Osteocyte (in vitro differentiated cells): Measurements from ENCODE around the gene RTN4IP1. TPM values are rescaled to one million over a fixed set of nuclear protein-coding genes. Genes with fewer than 3 reads are reported as not detected.
"Not testable (repeated sequence)": the region's sequence is repeated elsewhere in the genome, so short reads cannot be mapped to it uniquely, and the experiment has no call there.

Experiments
- DNase-seq: peaks from one replicate; pipeline ENCODE4 v3.0.0; 2021; ENCODE audit warnings: mixed read lengths; ENCODE audit not compliant: unreplicated experiment; ENCODE audit errors: extremely low spot score
- H3K27ac Mint-ChIP-seq: one replicate; pipeline ENCODE4 v1.8.0; 2021; ENCODE audit warnings: mild to moderate bottlenecking, mixed read lengths; ENCODE audit not compliant: unreplicated experiment
- H3K27me3 Mint-ChIP-seq: one replicate; pipeline ENCODE4 v1.8.0; 2021; ENCODE audit warnings: mixed read lengths; ENCODE audit not compliant: unreplicated experiment
- H3K36me3 Mint-ChIP-seq: one replicate; pipeline ENCODE4 v1.8.0; 2021; ENCODE audit warnings: mixed read lengths; ENCODE audit not compliant: unreplicated experiment
- H3K4me1 Mint-ChIP-seq: one replicate; pipeline ENCODE4 v1.8.0; 2021; ENCODE audit warnings: mixed read lengths; ENCODE audit not compliant: unreplicated experiment
- H3K4me3 Mint-ChIP-seq: one replicate; pipeline ENCODE4 v1.8.0; 2021; ENCODE audit warnings: mild to moderate bottlenecking, moderate library complexity, mixed read lengths; ENCODE audit not compliant: unreplicated experiment
- H3K9me3 Mint-ChIP-seq: one replicate; pipeline ENCODE4 v1.8.0; 2021; ENCODE audit warnings: mixed read lengths; ENCODE audit not compliant: unreplicated experiment
- total RNA-seq: library from RNA; stranded (reverse); gene quantifications from 2 replicates; pipeline ENCODE4 v1.2.1, GENCODE V29; 2021
- TF ChIP-seq, protein P1 (sequence below): fragments of 200-600 bp; sonication (generic); IDR thresholded peaks from 2 replicates; pipeline ENCODE4 v1.5.0; 2021; ENCODE audit warnings: antibody characterized with exemption, mild to moderate bottlenecking, moderate library complexity

Gene RTN4IP1
- total RNA-seq, 1 donor from 2014 or later: 5.0 TPM

DNA sequence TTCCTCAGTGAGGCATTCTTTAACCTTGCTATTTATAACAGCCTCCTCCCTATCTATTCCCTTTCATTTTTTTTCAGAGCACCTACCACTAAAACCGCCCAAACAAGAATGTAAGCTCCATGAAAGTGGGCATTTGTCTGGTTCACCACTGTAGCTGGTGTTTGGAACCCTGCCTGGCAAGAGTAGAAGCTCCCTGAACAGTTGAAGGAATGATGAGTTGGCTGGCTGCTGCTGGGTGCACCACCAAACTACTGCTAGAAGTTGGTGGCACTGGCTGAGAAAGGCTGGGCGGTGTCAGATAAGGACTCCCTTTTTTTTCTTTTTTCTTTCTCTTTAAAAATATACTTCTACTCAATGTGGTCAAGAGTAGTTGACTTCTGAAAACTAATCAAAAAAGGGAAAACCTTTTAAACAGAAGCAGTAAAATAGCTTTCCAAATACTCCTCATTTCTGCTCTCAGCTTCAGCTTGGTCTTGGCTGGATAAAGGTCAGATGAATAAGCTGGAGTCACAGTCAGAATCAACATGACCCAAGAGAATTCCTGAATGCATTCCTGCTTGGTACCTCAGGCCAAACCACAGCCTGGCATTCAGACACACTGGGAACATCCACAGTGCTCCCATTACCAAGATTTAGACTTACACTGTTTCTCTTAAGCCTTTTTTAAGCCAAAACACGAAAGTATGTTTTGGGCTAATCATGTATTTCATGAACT, 38.0 kb downstream of the RTN4IP1 start:
- no peak for DNase-seq
- Mint-ChIP-seq H3K9me3 (no peaks in the 10 kb centered on the region), H3K27ac (peak overlapping the region; percentile 84), H3K36me3 (no peaks in the 10 kb centered on the region), H3K4me3 (no peak overlapping the region), H3K27me3 (no peaks in the 10 kb centered on the region), H3K4me1 (peaks cover 26% of the 10 kb centered on the region)
- TF ChIP-seq, protein P1, sequence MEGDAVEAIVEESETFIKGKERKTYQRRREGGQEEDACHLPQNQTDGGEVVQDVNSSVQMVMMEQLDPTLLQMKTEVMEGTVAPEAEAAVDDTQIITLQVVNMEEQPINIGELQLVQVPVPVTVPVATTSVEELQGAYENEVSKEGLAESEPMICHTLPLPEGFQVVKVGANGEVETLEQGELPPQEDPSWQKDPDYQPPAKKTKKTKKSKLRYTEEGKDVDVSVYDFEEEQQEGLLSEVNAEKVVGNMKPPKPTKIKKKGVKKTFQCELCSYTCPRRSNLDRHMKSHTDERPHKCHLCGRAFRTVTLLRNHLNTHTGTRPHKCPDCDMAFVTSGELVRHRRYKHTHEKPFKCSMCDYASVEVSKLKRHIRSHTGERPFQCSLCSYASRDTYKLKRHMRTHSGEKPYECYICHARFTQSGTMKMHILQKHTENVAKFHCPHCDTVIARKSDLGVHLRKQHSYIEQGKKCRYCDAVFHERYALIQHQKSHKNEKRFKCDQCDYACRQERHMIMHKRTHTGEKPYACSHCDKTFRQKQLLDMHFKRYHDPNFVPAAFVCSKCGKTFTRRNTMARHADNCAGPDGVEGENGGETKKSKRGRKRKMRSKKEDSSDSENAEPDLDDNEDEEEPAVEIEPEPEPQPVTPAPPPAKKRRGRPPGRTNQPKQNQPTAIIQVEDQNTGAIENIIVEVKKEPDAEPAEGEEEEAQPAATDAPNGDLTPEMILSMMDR: no peak

DNA sequence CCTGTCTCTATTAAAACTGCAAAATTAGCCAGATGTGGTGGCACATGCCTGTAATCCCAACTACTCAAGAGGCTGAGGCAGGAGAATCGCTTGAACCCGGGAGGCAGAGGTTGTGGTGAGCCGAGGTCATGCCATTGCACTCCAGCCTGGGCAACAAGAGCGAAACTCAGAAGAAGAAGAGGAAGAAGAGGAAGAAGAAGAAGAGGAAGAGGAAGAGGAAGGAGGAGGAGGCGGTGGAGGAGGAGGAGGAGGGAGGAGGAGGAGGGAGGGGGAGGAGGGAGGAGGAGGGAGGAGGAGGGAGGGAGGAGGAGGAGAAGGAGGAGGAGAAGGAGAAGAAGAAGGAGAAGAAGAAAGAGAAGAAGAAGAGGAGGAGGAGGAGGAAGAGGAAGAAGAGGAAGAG, 40.4 kb downstream of the RTN4IP1 start:
- not testable (repeated sequence) for DNase-seq, H3K4me3 Mint-ChIP-seq, H3K9me3 Mint-ChIP-seq, H3K36me3 Mint-ChIP-seq, H3K27ac Mint-ChIP-seq, H3K27me3 Mint-ChIP-seq
- H3K4me1 Mint-ChIP-seq: peaks cover 38% of the 10 kb centered on the region

DNA sequence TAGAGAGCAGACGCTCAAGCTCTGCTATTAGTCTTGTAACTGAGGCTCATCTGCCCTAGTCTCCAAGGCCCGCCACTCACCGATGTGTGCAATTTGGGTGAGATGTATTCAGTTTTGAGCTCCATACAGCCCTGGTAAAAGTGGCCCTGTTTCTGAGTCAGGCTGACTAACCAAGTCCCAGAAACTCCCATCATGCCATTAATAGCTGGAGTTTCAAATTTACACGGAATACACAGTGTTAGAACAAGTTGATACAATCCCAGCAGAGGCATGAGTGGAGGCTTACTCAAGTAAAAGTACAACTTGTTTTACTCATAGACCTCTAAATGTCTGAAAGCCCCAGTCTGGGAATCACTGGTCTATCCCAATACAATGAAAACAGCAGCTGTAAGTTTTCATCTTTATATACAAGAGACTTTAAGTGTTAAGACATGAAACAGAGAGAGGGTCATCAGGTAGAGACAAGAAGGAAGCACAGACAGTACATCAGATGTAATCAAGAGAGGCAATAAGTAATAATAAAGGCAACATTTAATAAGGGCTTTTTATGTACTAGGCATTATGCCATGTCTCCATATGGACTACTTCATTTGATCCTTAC, 42.4 kb downstream of the RTN4IP1 start:
- Mint-ChIP-seq H3K4me3 (no peak overlapping the region), H3K27me3 (no peaks in the 10 kb centered on the region), H3K4me1 (peaks cover 33% of the 10 kb centered on the region), H3K9me3 (no peaks in the 10 kb centered on the region), H3K27ac (no peak overlapping the region), H3K36me3 (peaks cover 10% of the 10 kb centered on the region)
- TF ChIP-seq, protein P1: no peak
- no peak for DNase-seq

DNA sequence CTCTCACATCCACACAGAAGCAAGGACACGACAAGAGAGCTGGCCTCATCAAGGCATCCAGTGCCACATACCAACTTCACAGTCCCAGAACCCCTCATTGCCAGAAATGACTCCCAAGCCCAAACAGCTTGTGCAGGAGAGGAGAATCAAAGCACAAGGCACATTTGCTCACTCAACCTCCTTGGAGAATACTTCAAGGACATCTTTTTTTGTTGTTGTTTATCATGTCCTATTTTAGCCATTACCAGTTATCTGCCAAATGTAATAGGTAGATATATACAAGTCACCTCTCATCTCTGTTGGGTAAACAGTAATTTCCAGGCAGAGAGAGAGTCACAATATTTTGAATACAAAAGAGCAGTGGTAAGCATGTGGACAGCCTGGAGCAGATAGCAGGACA, 47.8 kb downstream of the RTN4IP1 start:
- TF ChIP-seq, protein P1: no peak
- H3K4me3 Mint-ChIP-seq: no peak overlapping the region
- H3K4me1 Mint-ChIP-seq: peaks cover 14% of the 10 kb centered on the region
- no peak overlapping the region for H3K27ac Mint-ChIP-seq
- DNase-seq: no peak
- peaks cover 10% of the 10 kb centered on the region for H3K36me3 Mint-ChIP-seq
- H3K9me3 Mint-ChIP-seq: no peaks in the 10 kb centered on the region
- no peaks in the 10 kb centered on the region for H3K27me3 Mint-ChIP-seq

DNA sequence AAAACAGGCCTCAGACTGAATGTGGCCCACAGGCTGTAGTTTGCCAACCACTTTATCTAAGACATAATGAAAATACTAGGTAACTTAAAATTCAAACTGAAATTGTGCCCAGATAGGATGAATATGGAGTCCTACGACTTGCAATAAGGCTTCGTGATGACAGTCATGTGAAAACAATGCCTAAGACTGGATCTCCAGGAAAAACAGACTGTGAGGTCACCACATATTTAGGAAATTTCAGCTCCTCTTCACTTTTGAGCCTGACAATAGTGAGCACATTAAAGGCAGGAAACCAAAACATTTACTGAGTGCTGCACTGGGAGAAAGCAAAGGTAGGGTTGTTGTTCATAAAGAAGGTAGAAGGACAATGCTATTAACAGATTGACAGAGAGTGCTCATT, 50.0 kb downstream of the RTN4IP1 start:
- Mint-ChIP-seq H3K36me3 (peaks cover 10% of the 10 kb centered on the region), H3K4me1 (peaks cover 8% of the 10 kb centered on the region), H3K27me3 (no peaks in the 10 kb centered on the region), H3K4me3 (no peak overlapping the region), H3K9me3 (no peaks in the 10 kb centered on the region), H3K27ac (no peak overlapping the region)
- TF ChIP-seq, protein P1: no peak
- DNase-seq: no peak
